Measurements from ENCODE around the gene GRIK2. TPM values are rescaled to one million over a fixed set of nuclear protein-coding genes. Genes with fewer than 3 reads are reported as not detected.
A peak's percentile ranks its signal among the peaks of the same experiment; 100 is the strongest.
"Not testable (repeated sequence)": the region's sequence is repeated elsewhere in the genome, so short reads cannot be mapped to it uniquely, and the experiment has no call there.

GRIK2 gene
- total RNA-seq, 1 experiment from 2014 or later: 0.70 TPM

- no peak for DNase-seq
- Histone ChIP-seq H3K27ac (ENCODE audit: insufficient read length, low read depth, low read length) (no peak overlapping the region), H2BK20ac (ENCODE audit: low read depth, low read length, poor library complexity, severe bottlenecking) (no peak overlapping the region), H3K27me3 (ENCODE audit: insufficient read depth, low read length) (no peaks in the 10 kb centered on the region), H3K56ac (ENCODE audit: insufficient read length, low read depth, low read length) (no peak overlapping the region), H2BK5ac (ENCODE audit: insufficient read length, low read length) (no peak overlapping the region), H4K8ac (replicated peaks; ENCODE audit: insufficient read length, low read depth, low read length) (no peak overlapping the region), H3K14ac (ENCODE audit: insufficient read depth, low read length) (no peak overlapping the region), H3K79me1 (ENCODE audit: insufficient read depth, low read depth, low read length, poor library complexity, severe bottlenecking) (no peaks in the 10 kb centered on the region), H2BK12ac (ENCODE audit: insufficient read length, low read depth, low read length) (no peak overlapping the region), H2BK15ac (ENCODE audit: low read depth, low read length) (no peak overlapping the region), H3K23ac (ENCODE audit: insufficient read length, low read depth, low read length) (no peak overlapping the region), H3K9ac (ENCODE audit: extremely low read depth, insufficient read length, low read length) (no peak overlapping the region), H2AFZ (ENCODE audit: low read length) (no peak overlapping the region), H4K5ac (ENCODE audit: insufficient read length, low read depth, low read length) (no peak overlapping the region), H3K9me3 (ENCODE audit: control insufficient read depth, low read depth, low read length) (no peaks in the 10 kb centered on the region), H3K4me2 (ENCODE audit: insufficient read depth, insufficient read length, low read length) (no peak overlapping the region), H3K18ac (ENCODE audit: insufficient read length, low read depth, low read length) (no peak overlapping the region), H3K4me1 (ENCODE audit: insufficient read depth, low read length) (no peaks in the 10 kb centered on the region), H4K20me1 (ENCODE audit: control insufficient read depth, insufficient read depth, insufficient read length) (no peaks in the 10 kb centered on the region), H3K4ac (ENCODE audit: low read depth, low read length) (no peak overlapping the region), H2AK5ac (ENCODE audit: insufficient read length, low read length) (no peak overlapping the region), H3K79me2 (ENCODE audit: insufficient read depth, low read length) (no peaks in the 10 kb centered on the region), H2BK120ac (ENCODE audit: low read depth, low read length, poor library complexity, severe bottlenecking) (no peak overlapping the region), H3T11ph (ENCODE audit: low read length) (no peak overlapping the region), H4K91ac (ENCODE audit: insufficient read length, low read depth, low read length) (no peak overlapping the region), H3K23me2 (ENCODE audit: insufficient read length, low read depth, low read length, poor library complexity, severe bottlenecking) (no peaks in the 10 kb centered on the region)
- TF ChIP-seq CTCF (conservative IDR thresholded peaks at IDR 0.05): peak; percentile 37; the same call in 2 of the 3 replicates
- peaks cover 11 to 13% of the 10 kb centered on the region in 2 experiments for H3K9me3 Mint-ChIP-seq
- no CpG with 5 or more reads among the region's 2 CpGs for WGBS (ENCODE audit: extremely low coverage, insufficient read length, low lambda C conversion rate)
- no peak overlapping the region for H3K27ac Mint-ChIP-seq
- H3K4me3 Mint-ChIP-seq: no peak overlapping the region
- no peaks in the 10 kb centered on the region for H3K4me1 Mint-ChIP-seq
- peaks cover 7 to 9% (median 7%) of the 10 kb centered on the region in 3 experiments; a peak in 4 of 7 replicates for H3K36me3 Mint-ChIP-seq (ENCODE audit: insufficient read depth in 1 of 3, low read depth in 3 of 3)
- no peaks in the 10 kb centered on the region for H3K27me3 Mint-ChIP-seq (ENCODE audit: low read depth)
These were observed 691.7 kb downstream of the GRIK2 start for GRCh38 chr6:102085257-102085656.

- not testable (repeated sequence) for H3K79me1 ChIP-seq (ENCODE audit: insufficient read depth, low read depth, low read length, poor library complexity, severe bottlenecking); H2AK5ac ChIP-seq (ENCODE audit: insufficient read length, low read length); H3K9me3 ChIP-seq (ENCODE audit: control insufficient read depth, low read depth, low read length); H3K27me3 Mint-ChIP-seq (ENCODE audit: low read depth); DNase-seq; H4K91ac ChIP-seq (ENCODE audit: insufficient read length, low read depth, low read length); H2AFZ ChIP-seq (ENCODE audit: low read length); H4K5ac ChIP-seq (ENCODE audit: insufficient read length, low read depth, low read length); H2BK120ac ChIP-seq (ENCODE audit: low read depth, low read length, poor library complexity, severe bottlenecking); H3K23ac ChIP-seq (ENCODE audit: insufficient read length, low read depth, low read length); H2BK12ac ChIP-seq (ENCODE audit: insufficient read length, low read depth, low read length); H2BK15ac ChIP-seq (ENCODE audit: low read depth, low read length); H3K23me2 ChIP-seq (ENCODE audit: insufficient read length, low read depth, low read length, poor library complexity, severe bottlenecking); H4K8ac ChIP-seq (replicated peaks; ENCODE audit: insufficient read length, low read depth, low read length); H3K27ac Mint-ChIP-seq; H2BK20ac ChIP-seq (ENCODE audit: low read depth, low read length, poor library complexity, severe bottlenecking); H3K79me2 ChIP-seq (ENCODE audit: insufficient read depth, low read length); H3K4me3 Mint-ChIP-seq; H2BK5ac ChIP-seq (ENCODE audit: insufficient read length, low read length); H3K9ac ChIP-seq (ENCODE audit: extremely low read depth, insufficient read length, low read length); H3K4me1 ChIP-seq (ENCODE audit: insufficient read depth, low read length); H3K4me1 Mint-ChIP-seq; H3K27ac ChIP-seq (ENCODE audit: insufficient read length, low read depth, low read length); H3K18ac ChIP-seq (ENCODE audit: insufficient read length, low read depth, low read length); H3K4me2 ChIP-seq (ENCODE audit: insufficient read depth, insufficient read length, low read length); H3K56ac ChIP-seq (ENCODE audit: insufficient read length, low read depth, low read length); H4K20me1 ChIP-seq (ENCODE audit: control insufficient read depth, insufficient read depth, insufficient read length); H3K27me3 ChIP-seq (ENCODE audit: insufficient read depth, low read length); H3K4ac ChIP-seq (ENCODE audit: low read depth, low read length); H3K14ac ChIP-seq (ENCODE audit: insufficient read depth, low read length); H3T11ph ChIP-seq (ENCODE audit: low read length)
- Mint-ChIP-seq H3K9me3 (peaks cover 13 to 16% of the 10 kb centered on the region in 2 experiments), H3K36me3 (ENCODE audit: insufficient read depth in 1 of 3, low read depth in 3 of 3) (peaks cover 7 to 11% (median 7%) of the 10 kb centered on the region in 3 experiments; a peak in 4 of 7 replicates)
- no CpG with 5 or more reads among the region's 19 CpGs for WGBS (ENCODE audit: extremely low coverage, insufficient read length, low lambda C conversion rate)
These were observed 694.7 kb downstream of the GRIK2 start for GRCh38 chr6:102088160-102088559.

Measured in H9 (cell line).